Liver (tissue), 3 donors: ENCODE measurements around the gene LRRC2.

Experiments used
- JUND ChIP-seq, 2 donors: IDR thresholded peaks; 2 replicates each; pipeline ENCODE4 v1.6.1; 2016; ENCODE audit warnings: antibody characterized with exemption in 2 of 2
- NR2F2 ChIP-seq: IDR thresholded peaks from 2 replicates; pipeline ENCODE4 v1.6.1; 2016; ENCODE audit warnings: antibody characterized with exemption
- RAD21 ChIP-seq, 2 donors: IDR thresholded peaks; 2 replicates each; pipeline ENCODE4 v1.6.1; 2016; ENCODE audit warnings: antibody characterized with exemption in 2 of 2, mild to moderate bottlenecking in 2 of 2
- TAF1 ChIP-seq: conservative IDR thresholded peaks from 2 replicates; pipeline ENCODE4 v1.6.1; 2016; ENCODE audit warnings: antibody characterized with exemption, mild to moderate bottlenecking
- TF ChIP-seq, protein P1 (sequence below): IDR thresholded peaks from 2 replicates; pipeline ENCODE4 v1.6.1; 2016; ENCODE audit warnings: antibody characterized with exemption, mild to moderate bottlenecking
- TF ChIP-seq, protein P2 (sequence below): fragments of 150-350 bp; IDR thresholded peaks from 2 replicates; pipeline ENCODE4 v1.5.1; 2017; ENCODE audit warnings: improper control_type of control experiment, low read depth, low read length; ENCODE audit not compliant: missing input control
- donor health status: healthy.
- donor health status: healthy.

DNA sequence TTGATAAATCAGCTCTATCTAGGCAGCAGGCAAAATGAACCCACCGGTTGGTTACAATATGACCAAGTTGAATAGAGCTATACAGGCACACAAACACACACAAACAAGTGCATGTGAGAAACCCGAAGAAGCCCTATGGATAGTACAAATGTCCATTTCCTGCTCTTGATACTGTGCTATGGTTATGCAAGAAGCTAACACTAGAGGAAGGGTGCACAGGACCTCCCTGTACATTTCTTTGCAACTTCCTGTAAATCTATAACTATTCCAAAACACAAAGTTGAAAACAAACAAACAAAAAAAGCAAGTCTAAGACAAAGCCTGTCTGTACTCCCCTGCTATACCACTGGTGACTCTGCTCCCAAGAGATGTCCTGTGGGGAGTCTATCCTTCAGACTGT is 38.0 kb upstream of the LRRC2 start:
- TF ChIP-seq TAF1, result no peak
- TF ChIP-seq, protein P1, sequence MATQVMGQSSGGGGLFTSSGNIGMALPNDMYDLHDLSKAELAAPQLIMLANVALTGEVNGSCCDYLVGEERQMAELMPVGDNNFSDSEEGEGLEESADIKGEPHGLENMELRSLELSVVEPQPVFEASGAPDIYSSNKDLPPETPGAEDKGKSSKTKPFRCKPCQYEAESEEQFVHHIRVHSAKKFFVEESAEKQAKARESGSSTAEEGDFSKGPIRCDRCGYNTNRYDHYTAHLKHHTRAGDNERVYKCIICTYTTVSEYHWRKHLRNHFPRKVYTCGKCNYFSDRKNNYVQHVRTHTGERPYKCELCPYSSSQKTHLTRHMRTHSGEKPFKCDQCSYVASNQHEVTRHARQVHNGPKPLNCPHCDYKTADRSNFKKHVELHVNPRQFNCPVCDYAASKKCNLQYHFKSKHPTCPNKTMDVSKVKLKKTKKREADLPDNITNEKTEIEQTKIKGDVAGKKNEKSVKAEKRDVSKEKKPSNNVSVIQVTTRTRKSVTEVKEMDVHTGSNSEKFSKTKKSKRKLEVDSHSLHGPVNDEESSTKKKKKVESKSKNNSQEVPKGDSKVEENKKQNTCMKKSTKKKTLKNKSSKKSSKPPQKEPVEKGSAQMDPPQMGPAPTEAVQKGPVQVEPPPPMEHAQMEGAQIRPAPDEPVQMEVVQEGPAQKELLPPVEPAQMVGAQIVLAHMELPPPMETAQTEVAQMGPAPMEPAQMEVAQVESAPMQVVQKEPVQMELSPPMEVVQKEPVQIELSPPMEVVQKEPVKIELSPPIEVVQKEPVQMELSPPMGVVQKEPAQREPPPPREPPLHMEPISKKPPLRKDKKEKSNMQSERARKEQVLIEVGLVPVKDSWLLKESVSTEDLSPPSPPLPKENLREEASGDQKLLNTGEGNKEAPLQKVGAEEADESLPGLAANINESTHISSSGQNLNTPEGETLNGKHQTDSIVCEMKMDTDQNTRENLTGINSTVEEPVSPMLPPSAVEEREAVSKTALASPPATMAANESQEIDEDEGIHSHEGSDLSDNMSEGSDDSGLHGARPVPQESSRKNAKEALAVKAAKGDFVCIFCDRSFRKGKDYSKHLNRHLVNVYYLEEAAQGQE, result no peak
- no peak for TF ChIP-seq NR2F2
- TF ChIP-seq, protein P2, sequence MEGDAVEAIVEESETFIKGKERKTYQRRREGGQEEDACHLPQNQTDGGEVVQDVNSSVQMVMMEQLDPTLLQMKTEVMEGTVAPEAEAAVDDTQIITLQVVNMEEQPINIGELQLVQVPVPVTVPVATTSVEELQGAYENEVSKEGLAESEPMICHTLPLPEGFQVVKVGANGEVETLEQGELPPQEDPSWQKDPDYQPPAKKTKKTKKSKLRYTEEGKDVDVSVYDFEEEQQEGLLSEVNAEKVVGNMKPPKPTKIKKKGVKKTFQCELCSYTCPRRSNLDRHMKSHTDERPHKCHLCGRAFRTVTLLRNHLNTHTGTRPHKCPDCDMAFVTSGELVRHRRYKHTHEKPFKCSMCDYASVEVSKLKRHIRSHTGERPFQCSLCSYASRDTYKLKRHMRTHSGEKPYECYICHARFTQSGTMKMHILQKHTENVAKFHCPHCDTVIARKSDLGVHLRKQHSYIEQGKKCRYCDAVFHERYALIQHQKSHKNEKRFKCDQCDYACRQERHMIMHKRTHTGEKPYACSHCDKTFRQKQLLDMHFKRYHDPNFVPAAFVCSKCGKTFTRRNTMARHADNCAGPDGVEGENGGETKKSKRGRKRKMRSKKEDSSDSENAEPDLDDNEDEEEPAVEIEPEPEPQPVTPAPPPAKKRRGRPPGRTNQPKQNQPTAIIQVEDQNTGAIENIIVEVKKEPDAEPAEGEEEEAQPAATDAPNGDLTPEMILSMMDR, result no peak
- no peak for TF ChIP-seq JUND (IDR thresholded peaks at IDR 0.05)
- no peak for TF ChIP-seq RAD21 (IDR thresholded peaks at IDR 0.05)
